Activated T-cell treated with anti-CD3 and anti-CD28 coated beads, Interleukin-2, amount 50 U/mL, for 24 hours (primary cell): Measurements from ENCODE around the gene PAPSS2.

Experiments
- DNase-seq: peaks from one replicate; pipeline ENCODE4 v3.0.0-alpha.2; 2020
- H3K27ac Mint-ChIP-seq: 2 replicates; pipeline ENCODE4 v1.8.0; 2020; ENCODE audit warnings: mild to moderate bottlenecking, mixed read lengths
- H3K27me3 Mint-ChIP-seq: 2 replicates; pipeline ENCODE4 v1.8.0; 2020; ENCODE audit warnings: mixed read lengths
- H3K36me3 Mint-ChIP-seq: 2 replicates; pipeline ENCODE4 v1.8.0; 2020; ENCODE audit warnings: low read depth, mixed read lengths
- H3K4me1 Mint-ChIP-seq: 2 replicates; pipeline ENCODE4 v1.8.0; 2020; ENCODE audit warnings: low read depth, mixed read lengths
- H3K4me3 Mint-ChIP-seq: 2 replicates; pipeline ENCODE4 v1.8.0; 2020; ENCODE audit warnings: mild to moderate bottlenecking, moderate library complexity, mixed read lengths
- H3K9me3 Mint-ChIP-seq: 2 replicates; pipeline ENCODE4 v1.8.0; 2020; ENCODE audit warnings: mixed read lengths

PAPSS2 gene

GRCh38 chr10:87696922-87697745 is 37.5 kb downstream of the PAPSS2 start:
- no peak overlapping the region for H3K27ac Mint-ChIP-seq
- H3K4me1 Mint-ChIP-seq, result no peaks in the 10 kb centered on the region
- DNase-seq, result no peak
- H3K4me3 Mint-ChIP-seq, result no peak overlapping the region
- H3K9me3 Mint-ChIP-seq, result no peaks in the 10 kb centered on the region
- H3K27me3 Mint-ChIP-seq, result peaks cover 16% of the 10 kb centered on the region
- no peaks in the 10 kb centered on the region for H3K36me3 Mint-ChIP-seq

- Mint-ChIP-seq H3K27ac (no peak overlapping the region), H3K9me3 (no peaks in the 10 kb centered on the region), H3K4me1 (no peaks in the 10 kb centered on the region), H3K27me3 (peaks cover 16% of the 10 kb centered on the region), H3K36me3 (no peaks in the 10 kb centered on the region), H3K4me3 (no peak overlapping the region)
- DNase-seq, result no peak
Observed at GRCh38 chr10:87700031-87700796, 40.5 kb downstream of the PAPSS2 start.

GRCh38 chr10:87702260-87702972 is 42.7 kb downstream of the PAPSS2 start:
- no peaks in the 10 kb centered on the region for H3K9me3 Mint-ChIP-seq
- H3K4me1 Mint-ChIP-seq, result no peaks in the 10 kb centered on the region
- no peak overlapping the region for H3K4me3 Mint-ChIP-seq
- no peak for DNase-seq
- H3K27me3 Mint-ChIP-seq, result peaks cover 10% of the 10 kb centered on the region
- no peak overlapping the region for H3K27ac Mint-ChIP-seq
- H3K36me3 Mint-ChIP-seq, result no peaks in the 10 kb centered on the region

- H3K27me3 Mint-ChIP-seq, result peaks cover 8% of the 10 kb centered on the region
- H3K27ac Mint-ChIP-seq, result no peak overlapping the region
- H3K4me1 Mint-ChIP-seq, result no peaks in the 10 kb centered on the region
- H3K36me3 Mint-ChIP-seq, result no peaks in the 10 kb centered on the region
- H3K4me3 Mint-ChIP-seq, result no peak overlapping the region
- H3K9me3 Mint-ChIP-seq, result no peaks in the 10 kb centered on the region
- no peak for DNase-seq
Observed at GRCh38 chr10:87702973-87703294, 43.3 kb downstream of the PAPSS2 start.

DNA sequence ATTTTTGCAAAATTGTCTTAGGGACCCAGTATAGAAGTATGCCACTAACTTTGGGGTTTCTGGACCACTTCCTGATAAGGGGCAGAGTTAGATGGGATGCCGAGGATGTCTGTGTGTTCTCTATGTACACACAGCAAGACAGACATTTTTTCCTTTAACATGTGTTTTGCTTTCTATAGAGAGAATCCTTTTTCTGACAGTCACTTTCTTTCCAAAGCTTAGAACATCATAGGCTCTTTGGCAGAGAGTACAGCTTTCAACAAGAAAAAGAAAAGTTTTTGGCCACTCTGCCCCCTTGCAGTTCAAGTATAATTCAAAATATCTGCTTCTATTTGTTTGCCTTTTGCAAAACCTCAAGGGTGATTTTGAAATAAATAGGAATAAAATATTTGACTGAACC is 44.1 kb downstream of the PAPSS2 start:
- no peak overlapping the region for H3K4me3 Mint-ChIP-seq
- peaks cover 4% of the 10 kb centered on the region for H3K27me3 Mint-ChIP-seq
- H3K27ac Mint-ChIP-seq, result no peak overlapping the region
- no peaks in the 10 kb centered on the region for H3K36me3 Mint-ChIP-seq
- H3K9me3 Mint-ChIP-seq, result no peaks in the 10 kb centered on the region
- DNase-seq, result no peak
- no peaks in the 10 kb centered on the region for H3K4me1 Mint-ChIP-seq

DNA sequence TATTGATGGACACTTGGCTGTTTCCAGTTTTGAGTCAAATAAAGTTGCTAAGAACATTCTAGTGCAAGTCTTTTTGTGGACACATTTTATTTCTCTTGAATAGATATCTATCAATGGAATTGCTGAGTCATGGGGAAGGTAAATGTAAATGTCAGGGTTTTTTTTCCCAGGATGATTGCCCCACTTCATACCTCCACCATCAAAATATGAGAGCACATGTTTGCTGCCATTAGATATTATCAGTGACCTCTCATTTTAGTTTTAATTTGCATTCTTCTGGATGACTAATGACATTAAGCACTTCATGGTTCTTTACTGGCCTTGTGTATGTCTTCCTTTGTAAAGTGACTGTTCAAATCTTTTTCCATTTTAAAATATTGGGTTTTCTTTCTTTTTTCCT is 45.7 kb downstream of the PAPSS2 start:
- no peaks in the 10 kb centered on the region for H3K9me3 Mint-ChIP-seq

DNA sequence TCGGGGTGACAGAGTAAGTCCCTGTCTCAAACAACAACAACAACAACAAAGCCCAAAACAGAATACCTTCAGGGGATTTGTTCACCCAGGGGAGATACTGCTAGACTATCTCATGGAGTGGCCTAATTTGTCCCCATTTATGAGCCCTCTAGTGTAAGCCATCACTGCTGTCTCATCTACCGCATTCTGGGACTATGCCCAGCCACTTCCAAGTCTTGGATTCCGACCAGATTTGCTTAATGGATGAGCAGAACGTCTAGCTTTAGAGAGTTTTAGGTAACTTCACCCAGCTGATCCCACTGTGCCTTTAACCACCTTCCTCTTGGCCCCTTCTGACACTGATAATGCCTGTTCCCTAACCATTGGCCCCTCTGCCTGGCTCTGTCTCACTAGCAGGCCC is 47.1 kb downstream of the PAPSS2 start:
- Mint-ChIP-seq H3K4me3 (no peak overlapping the region), H3K9me3 (no peaks in the 10 kb centered on the region), H3K27me3 (peaks cover 2% of the 10 kb centered on the region), H3K4me1 (no peaks in the 10 kb centered on the region), H3K36me3 (no peaks in the 10 kb centered on the region), H3K27ac (no peak overlapping the region)
- DNase-seq, result no peak

More for the DNA sequence above, 45.7 kb downstream of the PAPSS2 start:
- no peak for DNase-seq
- no peak overlapping the region for H3K27ac Mint-ChIP-seq
- H3K4me1 Mint-ChIP-seq, result no peaks in the 10 kb centered on the region
- peaks cover 3% of the 10 kb centered on the region for H3K27me3 Mint-ChIP-seq
- H3K36me3 Mint-ChIP-seq, result no peaks in the 10 kb centered on the region
- H3K4me3 Mint-ChIP-seq, result no peak overlapping the region

- Mint-ChIP-seq H3K36me3 (no peaks in the 10 kb centered on the region), H3K27ac (no peak overlapping the region), H3K9me3 (no peaks in the 10 kb centered on the region), H3K4me3 (no peak overlapping the region), H3K27me3 (peaks cover 2% of the 10 kb centered on the region), H3K4me1 (no peaks in the 10 kb centered on the region)
- no peak for DNase-seq
Observed at GRCh38 chr10:87707254-87707653, 47.6 kb downstream of the PAPSS2 start.

GRCh38 chr10:87712913-87713616 is 53.4 kb downstream of the PAPSS2 start:
- Mint-ChIP-seq H3K27me3 (peaks cover 6% of the 10 kb centered on the region), H3K27ac (no peak overlapping the region), H3K4me3 (no peak overlapping the region), H3K9me3 (no peaks in the 10 kb centered on the region), H3K4me1 (no peaks in the 10 kb centered on the region), H3K36me3 (no peaks in the 10 kb centered on the region)
- no peak for DNase-seq

DNA sequence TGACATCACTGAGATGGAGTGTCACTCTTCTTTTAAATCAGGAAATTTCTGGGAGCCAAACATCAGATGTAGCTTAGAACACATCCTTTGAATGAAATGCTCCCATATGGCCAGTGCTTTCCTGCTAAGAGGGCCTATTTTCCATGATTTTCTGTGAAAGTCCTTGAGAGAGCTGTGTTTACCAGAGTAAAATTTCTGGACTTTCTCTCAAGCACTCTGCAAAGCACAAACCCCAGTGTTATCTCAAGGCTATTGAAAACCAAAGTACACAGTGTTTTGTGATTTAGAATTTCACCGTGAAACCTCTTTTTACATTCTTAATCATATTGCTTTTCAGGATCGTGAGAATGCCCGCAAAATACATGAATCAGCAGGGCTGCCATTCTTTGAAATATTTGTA is 54.0 kb downstream of the PAPSS2 start:
- no peaks in the 10 kb centered on the region for H3K4me1 Mint-ChIP-seq
- H3K27ac Mint-ChIP-seq, result no peak overlapping the region
- peaks cover 6% of the 10 kb centered on the region for H3K27me3 Mint-ChIP-seq
- H3K4me3 Mint-ChIP-seq, result no peak overlapping the region
- no peaks in the 10 kb centered on the region for H3K36me3 Mint-ChIP-seq
- no peaks in the 10 kb centered on the region for H3K9me3 Mint-ChIP-seq
- no peak for DNase-seq

DNA sequence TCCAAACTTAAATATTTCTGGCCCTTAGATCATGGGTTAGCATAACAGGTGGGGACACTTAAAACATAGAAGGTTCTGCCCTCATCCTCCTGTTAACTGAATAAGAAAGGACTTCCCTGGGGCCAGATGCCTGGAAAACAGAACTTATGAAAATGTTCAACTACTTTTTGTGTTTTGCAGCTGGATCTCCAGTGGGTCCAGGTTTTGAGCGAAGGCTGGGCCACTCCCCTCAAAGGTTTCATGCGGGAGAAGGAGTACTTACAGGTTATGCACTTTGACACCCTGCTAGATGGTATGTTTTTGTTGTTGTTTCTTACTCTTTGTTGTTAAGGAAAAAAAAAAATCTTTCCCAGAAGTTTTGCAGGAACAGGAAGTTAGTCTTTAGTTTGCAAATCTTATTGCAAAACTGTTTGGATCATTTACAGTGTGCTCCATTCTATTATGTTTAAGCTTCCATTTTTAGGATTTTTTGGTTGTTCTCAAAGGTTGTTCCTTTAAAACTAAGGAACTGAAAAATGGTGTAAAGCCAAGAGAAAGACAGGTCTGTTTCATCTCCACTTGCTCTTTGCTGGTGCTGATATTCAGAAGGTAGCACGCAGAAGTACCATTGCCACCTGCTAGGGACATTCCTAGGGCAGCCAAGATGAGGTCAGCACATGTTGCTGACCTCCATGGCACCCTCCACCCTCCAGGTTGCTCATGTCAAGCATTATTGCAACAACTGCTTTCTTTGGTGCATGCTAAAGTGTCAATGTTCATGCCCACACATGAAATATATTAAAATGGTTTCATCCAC is 56.1 kb downstream of the PAPSS2 start:
- no peak for DNase-seq
- H3K27me3 Mint-ChIP-seq, result peaks cover 7% of the 10 kb centered on the region
- peaks cover 4% of the 10 kb centered on the region for H3K4me1 Mint-ChIP-seq
- H3K27ac Mint-ChIP-seq, result no peak overlapping the region
- no peaks in the 10 kb centered on the region for H3K9me3 Mint-ChIP-seq
- no peaks in the 10 kb centered on the region for H3K36me3 Mint-ChIP-seq
- no peak overlapping the region for H3K4me3 Mint-ChIP-seq

GRCh38 chr10:87716348-87716670 is 56.6 kb downstream of the PAPSS2 start:
- peaks cover 6% of the 10 kb centered on the region for H3K4me1 Mint-ChIP-seq
- no peak overlapping the region for H3K4me3 Mint-ChIP-seq

DNA sequence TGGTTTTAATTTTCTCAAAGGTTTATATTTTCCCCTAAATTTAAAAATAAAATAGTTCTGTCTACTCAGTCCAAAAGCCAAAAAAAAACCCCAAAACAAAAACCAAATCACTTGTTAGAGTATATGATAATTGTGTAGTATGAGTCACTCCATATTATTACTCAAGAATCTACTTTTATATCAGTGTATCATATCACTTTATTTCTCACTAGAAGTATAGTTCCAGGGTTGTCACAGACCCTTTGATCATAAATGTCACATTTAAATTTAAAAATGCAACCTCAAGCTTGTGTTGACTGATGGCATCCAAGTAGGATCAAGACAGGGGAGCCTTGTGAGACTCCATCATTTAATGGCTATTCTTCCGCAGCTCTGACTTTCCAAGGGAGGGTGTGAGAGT is 61.0 kb downstream of the PAPSS2 start:
- no peaks in the 10 kb centered on the region for H3K9me3 Mint-ChIP-seq
- H3K27ac Mint-ChIP-seq, result no peak overlapping the region
- H3K4me1 Mint-ChIP-seq, result peaks cover 6% of the 10 kb centered on the region
- DNase-seq, result no peak
- no peaks in the 10 kb centered on the region for H3K36me3 Mint-ChIP-seq
- peaks cover 22% of the 10 kb centered on the region for H3K27me3 Mint-ChIP-seq
- H3K4me3 Mint-ChIP-seq, result no peak overlapping the region

More at GRCh38 chr10:87716348-87716670, 56.6 kb downstream of the PAPSS2 start:
- Mint-ChIP-seq H3K27ac (no peak overlapping the region), H3K27me3 (peaks cover 11% of the 10 kb centered on the region), H3K9me3 (no peaks in the 10 kb centered on the region), H3K36me3 (no peaks in the 10 kb centered on the region)
- DNase-seq, result no peak

DNA sequence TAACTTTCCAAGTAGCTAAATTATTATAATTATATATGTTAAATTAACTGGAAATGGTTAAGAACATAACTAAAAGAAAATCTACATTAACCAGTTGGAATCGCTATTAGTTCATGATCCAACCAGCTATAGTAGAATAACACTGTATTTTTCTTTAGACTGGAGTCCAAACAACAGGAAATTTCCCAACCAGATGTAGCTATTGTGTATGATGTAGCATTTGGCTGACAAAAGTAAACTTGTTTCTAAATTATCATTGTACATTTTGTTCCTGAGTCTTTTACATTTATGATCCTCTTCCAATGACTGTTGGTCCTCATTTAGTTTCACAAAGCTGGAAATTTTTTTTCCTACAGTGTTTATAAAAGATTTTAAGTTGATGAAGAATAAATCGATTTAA is 62.1 kb downstream of the PAPSS2 start:
- peaks cover 21% of the 10 kb centered on the region for H3K27me3 Mint-ChIP-seq
- no peaks in the 10 kb centered on the region for H3K36me3 Mint-ChIP-seq
- peaks cover 6% of the 10 kb centered on the region for H3K4me1 Mint-ChIP-seq
- no peak overlapping the region for H3K4me3 Mint-ChIP-seq
- no peak overlapping the region for H3K27ac Mint-ChIP-seq
- no peaks in the 10 kb centered on the region for H3K9me3 Mint-ChIP-seq
- DNase-seq, result no peak
